GM21786 (cell line): ENCODE results near the gene MFN2.
"Not testable (repeated sequence)": the region's sequence is repeated elsewhere in the genome, so short reads cannot be mapped to it uniquely, and the experiment has no call there.

ENCODE experiments used
- ATAC-seq: cut with Tn5 transposase; IDR thresholded peaks from one replicate; pipeline ENCODE4 v1.9.1; 2021; ENCODE audit not compliant: unreplicated experiment

MFN2 gene

GRCh38 chr1:11997081-11997850 lies 17.0 kb downstream of the MFN2 start:
- ATAC-seq = no peak

GRCh38 chr1:11998636-11999035 lies 18.4 kb downstream of the MFN2 start:
- no peak for ATAC-seq

- no peak for ATAC-seq
Observed at GRCh38 chr1:11999236-11999635, 19.0 kb downstream of the MFN2 start.

GRCh38 chr1:12001249-12001917 lies 21.1 kb downstream of the MFN2 start:
- no peak for ATAC-seq

- ATAC-seq = no peak
Observed at GRCh38 chr1:12001996-12002493, 21.8 kb downstream of the MFN2 start.

- ATAC-seq = no peak
Observed at GRCh38 chr1:12003762-12004161, 23.5 kb downstream of the MFN2 start.

GRCh38 chr1:12005488-12006166 lies 25.4 kb downstream of the MFN2 start:
- no peak for ATAC-seq

GRCh38 chr1:12006167-12006921 lies 26.1 kb downstream of the MFN2 start:
- ATAC-seq = no peak

- ATAC-seq = no peak
Observed at GRCh38 chr1:12007204-12007603, 27.0 kb downstream of the MFN2 start.

GRCh38 chr1:12008355-12008754 lies 28.1 kb downstream of the MFN2 start:
- ATAC-seq = not testable (repeated sequence)

GRCh38 chr1:12009318-12009947 lies 29.2 kb downstream of the MFN2 start:
- no peak for ATAC-seq

- no peak for ATAC-seq
Observed at GRCh38 chr1:12010746-12011570, 30.7 kb downstream of the MFN2 start.

GRCh38 chr1:12011998-12012397 lies 31.8 kb downstream of the MFN2 start:
- ATAC-seq = no peak

- ATAC-seq = no peak
Observed at GRCh38 chr1:12012560-12013316, 32.5 kb downstream of the MFN2 start.

- no peak for ATAC-seq
Observed at GRCh38 chr1:12014141-12014991, 34.1 kb downstream of the MFN2 start.

- no peak for ATAC-seq
Observed at GRCh38 chr1:12015001-12015491, 34.8 kb downstream of the MFN2 start.

- no peak for ATAC-seq
Observed at GRCh38 chr1:12015499-12015898, 35.3 kb downstream of the MFN2 start.

- ATAC-seq = no peak
Observed at GRCh38 chr1:12016182-12016581, 35.9 kb downstream of the MFN2 start.
